HG02973 (cell line): ENCODE results near the gene MAN2A2.
"Not testable (repeated sequence)": the region's sequence is repeated elsewhere in the genome, so short reads cannot be mapped to it uniquely, and the experiment has no call there.

Experiments
- ATAC-seq: cut with Tn5 transposase; IDR thresholded peaks from one replicate; pipeline ENCODE4 v1.9.1; 2021; ENCODE audit warnings: moderate library complexity; ENCODE audit not compliant: unreplicated experiment

MAN2A2 gene

DNA sequence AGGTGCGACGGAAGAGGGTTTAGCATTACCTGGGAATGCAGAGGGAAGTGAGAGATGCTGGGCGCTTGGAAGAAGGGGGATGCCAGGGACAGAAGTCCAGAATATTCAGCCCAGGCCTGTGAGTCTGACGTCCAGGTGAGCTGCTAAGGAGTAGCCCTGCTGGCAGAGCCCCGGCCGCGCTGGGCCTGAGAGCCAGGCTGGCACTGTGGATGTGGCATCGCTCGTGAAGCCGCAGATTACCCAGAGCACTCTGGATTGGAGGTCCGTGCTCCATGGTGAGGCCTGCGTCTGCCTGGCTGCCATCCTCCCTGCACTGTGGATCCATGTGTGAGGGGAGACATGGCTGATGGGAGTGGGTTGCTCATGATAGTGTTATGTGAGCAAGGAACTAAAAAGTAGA lies 14.5 kb downstream of the MAN2A2 start:
- ATAC-seq, result no peak

DNA sequence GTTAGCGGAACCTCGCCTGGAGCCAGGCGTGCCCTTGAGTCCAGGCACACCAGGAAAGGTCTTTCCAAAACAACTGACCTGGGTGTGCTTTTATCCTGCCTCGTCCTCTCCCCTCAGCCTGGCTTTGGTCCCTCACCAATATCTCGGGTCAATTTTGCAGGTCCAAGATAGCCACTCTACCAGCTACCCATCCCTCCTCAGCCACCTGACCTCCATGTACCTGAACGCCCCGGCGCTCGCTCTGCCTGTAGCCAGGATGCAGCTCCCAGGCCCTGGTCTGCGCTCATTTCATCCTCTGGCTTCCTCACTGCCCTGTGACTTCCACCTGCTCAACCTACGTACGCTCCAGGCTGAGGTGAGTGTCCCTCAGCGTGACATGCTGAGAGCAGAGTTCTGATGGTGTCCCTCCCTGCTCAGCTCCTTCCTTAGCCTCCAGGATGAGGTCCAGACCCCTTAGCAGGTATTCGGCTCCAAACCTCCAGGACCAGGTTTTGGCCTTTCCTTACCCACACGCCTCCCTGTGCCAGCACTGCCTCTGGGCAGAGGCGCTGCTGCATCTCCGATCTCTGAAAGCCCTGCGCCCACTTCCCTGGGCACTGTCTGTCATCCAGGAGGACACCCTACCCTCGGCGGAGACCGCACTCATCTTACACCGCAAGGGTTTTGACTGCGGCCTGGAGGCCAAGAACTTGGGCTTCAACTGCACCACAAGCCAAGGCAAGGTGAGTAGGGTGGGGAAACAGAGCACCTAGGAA lies 15.1 kb downstream of the MAN2A2 start:
- no peak for ATAC-seq

DNA sequence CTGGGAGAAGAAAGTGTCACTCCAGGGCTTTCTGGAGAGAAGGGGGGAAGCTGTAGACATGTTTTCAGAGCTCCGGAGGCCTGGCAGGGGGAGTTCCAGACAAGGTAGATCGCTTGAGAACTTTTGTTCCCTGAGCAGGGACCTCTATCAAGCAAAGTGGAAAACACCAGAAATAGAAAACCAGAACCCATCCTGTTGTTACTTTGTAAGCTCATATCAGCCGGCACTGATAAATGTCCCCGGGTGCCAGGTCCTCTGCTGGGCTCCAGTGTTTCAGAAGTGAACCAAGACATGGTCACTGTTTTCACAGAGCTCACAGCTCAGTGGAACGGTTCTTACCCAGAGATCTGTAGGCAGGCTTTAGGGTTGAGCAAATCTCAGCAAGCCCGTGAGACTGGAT lies 15.7 kb downstream of the MAN2A2 start:
- ATAC-seq, result no peak

DNA sequence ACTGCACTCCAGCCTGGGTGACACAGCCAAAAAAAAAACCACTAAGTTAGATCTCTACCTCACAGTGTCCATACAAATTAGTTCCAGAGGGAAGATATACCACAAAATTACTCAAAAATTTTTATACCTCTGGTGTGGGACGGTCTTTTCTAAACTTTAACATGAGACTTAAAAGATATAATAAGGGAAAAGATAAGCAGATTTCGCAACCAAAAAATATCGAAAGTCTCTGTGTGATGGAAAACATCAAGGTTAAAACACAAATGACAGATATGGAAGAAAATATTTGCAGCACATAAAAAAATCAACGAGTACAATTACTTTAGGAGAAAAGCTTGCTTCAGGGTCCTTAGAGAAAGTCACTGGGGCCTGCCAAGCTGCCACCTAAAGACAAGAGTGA lies 18.8 kb downstream of the MAN2A2 start:
- no peak for ATAC-seq

DNA sequence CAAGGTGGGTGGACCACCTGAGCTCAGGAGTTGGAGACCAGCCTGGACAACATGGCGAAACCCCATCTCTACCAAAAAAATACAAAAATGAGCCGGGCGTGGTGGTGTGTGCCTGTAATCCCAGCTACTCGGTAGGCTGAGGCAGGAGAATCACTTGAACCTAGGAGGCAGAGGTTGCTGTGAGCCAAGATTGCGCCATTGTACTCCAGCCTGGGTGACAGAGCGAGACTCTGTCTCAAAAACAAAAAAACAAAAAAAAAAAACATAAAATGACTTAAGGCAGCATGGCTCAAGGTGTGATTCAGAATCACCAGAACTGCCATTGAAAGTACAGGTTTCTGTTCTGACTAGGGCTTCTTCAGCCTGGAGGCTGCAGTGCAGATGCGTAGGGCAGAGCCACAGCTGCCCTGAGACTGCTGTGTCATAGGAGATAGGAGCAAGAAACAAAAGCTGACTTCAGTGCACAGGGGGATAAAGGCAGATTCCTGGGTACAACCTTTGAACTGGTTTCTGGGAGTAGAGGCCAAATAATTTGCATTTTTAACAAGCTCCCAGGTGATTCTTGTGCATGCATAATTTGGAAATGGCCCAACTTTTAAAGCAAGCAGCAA lies 19.7 kb downstream of the MAN2A2 start:
- peak; percentile 87 for ATAC-seq

GRCh38 chr15:90924375-90924774 lies 21.3 kb downstream of the MAN2A2 start:
- peak; percentile 56 for ATAC-seq

DNA sequence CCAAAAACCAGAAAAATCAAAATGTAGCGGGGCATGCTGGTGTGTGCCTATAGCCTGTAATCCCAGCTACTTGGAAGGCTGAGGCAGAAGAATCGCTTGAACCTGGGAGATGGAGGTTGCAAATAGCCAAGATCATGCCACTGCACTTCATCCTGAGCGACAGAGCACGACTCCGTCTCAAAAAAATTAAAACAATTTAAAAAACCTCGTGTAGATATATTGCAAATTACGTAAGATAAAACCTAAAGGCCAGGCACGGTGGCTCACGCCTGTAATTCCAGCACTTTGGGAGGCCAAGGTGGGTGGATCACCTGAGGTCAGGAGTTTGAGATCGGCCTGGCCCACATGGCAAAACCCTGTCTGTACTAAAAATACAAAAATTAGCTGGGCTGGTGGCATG lies 23.7 kb downstream of the MAN2A2 start:
- ATAC-seq, result not testable (repeated sequence)

- ATAC-seq, result not testable (repeated sequence)
Observed at GRCh38 chr15:90928106-90928505, 25.0 kb downstream of the MAN2A2 start.

- ATAC-seq, result no peak
Observed at GRCh38 chr15:90929246-90930019, 26.3 kb downstream of the MAN2A2 start.

DNA sequence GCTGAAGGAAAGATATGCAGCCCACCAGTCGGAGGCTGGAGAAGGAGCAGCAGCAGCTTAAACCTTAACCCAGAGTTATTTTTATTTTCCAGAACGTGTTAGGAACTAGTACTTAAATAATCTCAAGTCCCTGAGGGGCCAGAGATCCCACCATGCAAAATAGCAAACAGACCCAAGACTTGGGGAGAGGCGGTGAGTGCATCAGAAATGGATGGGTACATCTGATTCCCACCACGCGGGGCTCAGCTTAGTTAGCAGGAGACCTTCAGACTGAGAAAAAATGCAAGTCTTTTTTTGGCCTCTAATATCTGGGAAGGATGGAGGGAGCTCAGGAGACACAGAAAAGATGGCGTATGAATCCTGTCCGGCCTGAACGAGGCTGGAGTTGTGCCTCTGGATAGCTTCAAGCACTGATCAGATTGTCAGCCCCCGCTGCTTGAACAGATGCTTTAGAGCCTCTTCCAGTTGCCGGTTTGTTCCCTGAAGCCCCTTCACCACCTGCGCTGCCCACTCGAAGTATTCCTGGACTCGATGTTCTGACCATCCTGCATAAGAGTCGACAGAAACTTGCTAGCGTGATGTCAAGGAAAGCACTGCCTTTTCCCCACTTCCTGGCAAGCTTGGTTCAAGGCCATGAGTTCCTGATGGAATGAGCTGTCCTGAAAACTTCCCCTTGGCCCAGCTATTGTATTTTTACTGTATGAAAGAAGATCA lies 27.9 kb downstream of the MAN2A2 start:
- no peak for ATAC-seq

DNA sequence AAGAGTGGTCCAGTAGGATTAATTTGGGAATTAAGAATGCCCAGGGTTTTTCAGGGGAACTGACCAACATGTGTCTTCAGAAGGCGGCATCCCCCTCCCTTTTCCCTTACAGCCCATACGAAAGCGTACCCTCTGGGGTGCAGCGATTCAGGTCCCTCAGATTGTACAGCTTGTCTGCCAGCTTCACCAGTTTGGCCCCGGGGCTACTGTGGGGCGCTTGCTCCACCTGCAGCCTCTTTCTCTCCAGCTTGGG lies 28.4 kb downstream of the MAN2A2 start:
- ATAC-seq, result no peak

DNA sequence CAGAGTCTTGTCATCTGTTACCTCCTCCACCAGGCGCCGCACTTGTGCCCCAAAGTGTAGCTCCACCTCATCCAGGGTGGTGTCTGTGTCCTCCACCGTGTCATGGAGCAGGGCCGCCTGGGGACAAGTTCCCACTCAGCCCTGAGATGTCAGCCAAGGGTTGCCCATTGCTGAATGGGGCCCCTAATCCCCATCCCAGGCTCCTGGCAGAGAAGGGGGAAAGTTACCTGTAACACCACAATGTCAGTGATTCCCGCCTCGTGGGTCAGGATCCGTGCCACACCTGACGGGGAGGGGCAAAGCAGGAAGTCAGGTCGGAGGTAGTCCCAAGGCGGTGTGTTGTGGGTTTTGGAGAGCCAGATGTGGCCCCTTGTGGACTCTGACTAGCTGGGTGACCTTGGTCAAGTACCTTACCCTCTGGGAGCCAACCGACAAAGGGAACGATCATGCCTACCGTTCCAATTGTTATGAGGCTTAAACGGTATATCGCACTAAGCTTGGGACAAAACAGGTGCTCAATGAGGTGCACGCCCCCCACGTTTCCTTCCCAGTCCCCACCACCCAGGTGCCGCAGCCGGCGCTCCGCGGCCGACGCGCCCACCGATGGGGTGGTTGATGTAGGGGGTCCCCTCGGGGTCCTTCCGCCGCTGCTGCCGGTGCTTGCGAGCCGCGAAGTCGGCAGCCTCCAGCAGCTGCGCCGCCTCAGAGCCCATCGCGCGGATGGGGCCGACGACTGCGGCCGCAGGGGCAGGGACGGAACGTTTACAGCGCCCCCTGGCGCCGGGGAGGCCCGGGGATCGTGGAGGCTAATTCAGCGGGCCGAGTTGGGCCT lies 28.9 kb downstream of the MAN2A2 start, which contains the start of gene HDDC3:
TSS of gene HDDC3 (minus strand) at position 722 of the 832 bp plus-strand sequence. CDS start at position 713, 9 bp downstream.
- peak; percentile 44 for ATAC-seq

GRCh38 chr15:90932660-90932991 lies 29.5 kb downstream of the MAN2A2 start:
- no peak for ATAC-seq

- ATAC-seq, result no peak
Observed at GRCh38 chr15:90933301-90933700, 30.2 kb downstream of the MAN2A2 start.

- ATAC-seq, result peak; percentile 35
Observed at GRCh38 chr15:90934256-90934948, 31.3 kb downstream of the MAN2A2 start.

GRCh38 chr15:90934949-90935751 lies 32.0 kb downstream of the MAN2A2 start, which contains the start of gene UNC45A:
Gene UNC45A, plus strand, starts transcription at chr15:90935285. Its CDS starts 40 bp downstream, at chr15:90935325.
- peak; percentile 56 for ATAC-seq

GRCh38 chr15:90936823-90937222 lies 33.7 kb downstream of the MAN2A2 start:
- no peak for ATAC-seq

DNA sequence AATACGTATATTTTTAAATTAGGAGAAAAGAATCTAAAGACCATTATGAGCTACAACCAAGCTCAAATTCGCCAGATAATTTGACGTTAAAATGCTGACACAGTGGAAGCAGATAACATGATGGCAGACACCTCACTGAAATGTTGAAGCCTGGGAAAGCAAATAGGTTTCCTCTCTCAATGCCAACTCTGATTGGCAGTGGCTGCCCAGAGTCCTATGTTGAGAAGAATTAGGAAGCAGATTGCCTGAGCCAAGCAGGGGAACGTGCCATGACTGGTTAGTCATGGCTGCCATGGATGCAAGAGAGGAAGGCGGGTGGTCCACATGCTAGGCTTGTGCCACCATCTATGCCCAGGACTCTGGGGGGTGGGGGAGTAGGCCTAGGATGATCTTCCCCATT lies 35.2 kb downstream of the MAN2A2 start:
- no peak for ATAC-seq

DNA sequence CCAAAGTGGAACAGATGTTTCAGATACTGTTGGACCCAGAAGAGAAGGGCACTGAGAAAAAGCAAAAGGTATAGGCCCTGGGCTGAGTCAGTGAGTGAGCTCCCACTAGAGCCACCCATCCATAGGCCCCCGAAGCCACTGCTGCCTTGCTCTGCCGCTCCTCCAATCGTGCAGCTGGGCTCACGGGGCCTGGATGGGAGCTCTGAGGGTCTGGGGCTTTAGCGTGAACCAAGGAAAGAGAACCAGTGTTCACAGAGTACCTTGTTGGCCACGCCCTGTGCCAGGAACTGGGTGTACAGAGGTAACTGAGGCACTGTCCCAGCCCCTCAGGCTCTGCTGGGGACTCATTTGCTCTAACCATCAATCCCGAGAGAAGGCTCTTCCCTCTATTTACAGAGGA lies 36.7 kb downstream of the MAN2A2 start:
- ATAC-seq, result no peak
